NCI-H774 (cell line): ENCODE results near the gene C1QB.
A peak's percentile ranks its signal among the peaks of the same experiment; 100 is the strongest.

ENCODE experiments used
- DNase-seq: peaks from one replicate; lab custom pipeline; 2025; lab: John Stamatoyannopoulos, UW

Gene C1QB

DNA sequence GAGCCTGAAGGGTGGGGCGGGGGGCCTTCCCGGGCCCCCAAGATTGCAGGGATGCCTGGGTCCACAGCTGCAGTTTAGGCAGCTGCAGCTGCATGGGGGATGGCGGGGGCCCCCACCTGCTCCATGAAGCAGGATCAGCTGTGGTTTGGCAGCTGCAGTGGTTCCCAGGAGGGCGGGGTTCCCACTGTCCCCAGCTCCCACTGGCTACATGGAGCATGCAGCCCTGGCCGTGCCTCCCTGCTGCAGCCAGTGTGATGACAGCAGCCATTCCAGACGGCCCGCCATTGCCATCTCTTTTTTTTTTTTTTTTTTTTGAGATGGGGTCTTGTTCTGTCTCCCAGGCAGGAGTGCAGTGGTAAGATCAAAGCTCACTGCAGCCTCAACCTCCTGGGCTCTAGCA, 17.6 kb upstream of the C1QB start:
- DNase-seq, result no peak

- no peak for DNase-seq
Measured at GRCh38 chr1:22636353-22636752, 16.7 kb upstream of the C1QB start, which contains the start of gene C1QA. C1QA (plus strand) TSS chr1:22636628; CDS start chr1:22637617, 989 bp downstream.

- DNase-seq, result no peak
Measured at GRCh38 chr1:22636927-22637326, 16.1 kb upstream of the C1QB start.

DNA sequence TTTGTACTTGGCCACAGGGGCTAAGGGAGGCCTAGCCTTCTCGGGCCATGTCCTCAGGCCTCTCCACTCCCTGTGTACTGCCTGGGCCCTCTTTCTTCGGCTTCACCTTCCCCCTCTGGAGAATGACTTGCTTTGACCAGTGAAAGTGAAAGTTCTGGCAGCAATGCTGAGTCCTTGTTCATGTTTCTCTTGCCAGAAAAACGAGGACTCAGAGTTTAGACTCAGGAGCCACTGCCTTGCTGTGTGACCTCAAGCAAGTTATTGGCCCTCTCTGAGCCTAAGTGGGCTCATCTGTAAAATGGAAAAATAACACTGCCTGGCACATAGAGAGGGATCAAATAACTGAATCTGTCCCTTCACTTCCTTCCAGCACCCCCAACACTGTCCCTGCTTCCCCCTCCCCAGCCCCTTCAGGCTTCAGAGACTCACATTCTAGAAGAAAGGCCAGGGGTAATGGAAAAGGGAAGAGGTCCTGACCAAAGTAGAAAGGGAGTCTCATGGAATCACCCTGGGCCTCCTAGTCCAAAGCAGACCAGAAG, 15.1 kb upstream of the C1QB start:
- no peak for DNase-seq

- DNase-seq, result no peak
Measured at GRCh38 chr1:22638476-22639234, 14.4 kb upstream of the C1QB start.

DNA sequence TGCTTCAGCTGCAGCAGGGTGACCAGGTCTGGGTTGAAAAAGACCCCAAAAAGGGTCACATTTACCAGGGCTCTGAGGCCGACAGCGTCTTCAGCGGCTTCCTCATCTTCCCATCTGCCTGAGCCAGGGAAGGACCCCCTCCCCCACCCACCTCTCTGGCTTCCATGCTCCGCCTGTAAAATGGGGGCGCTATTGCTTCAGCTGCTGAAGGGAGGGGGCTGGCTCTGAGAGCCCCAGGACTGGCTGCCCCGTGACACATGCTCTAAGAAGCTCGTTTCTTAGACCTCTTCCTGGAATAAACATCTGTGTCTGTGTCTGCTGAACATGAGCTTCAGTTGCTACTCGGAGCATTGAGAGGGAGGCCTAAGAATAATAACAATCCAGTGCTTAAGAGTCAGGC, 13.8 kb upstream of the C1QB start:
- DNase-seq, result no peak

DNA sequence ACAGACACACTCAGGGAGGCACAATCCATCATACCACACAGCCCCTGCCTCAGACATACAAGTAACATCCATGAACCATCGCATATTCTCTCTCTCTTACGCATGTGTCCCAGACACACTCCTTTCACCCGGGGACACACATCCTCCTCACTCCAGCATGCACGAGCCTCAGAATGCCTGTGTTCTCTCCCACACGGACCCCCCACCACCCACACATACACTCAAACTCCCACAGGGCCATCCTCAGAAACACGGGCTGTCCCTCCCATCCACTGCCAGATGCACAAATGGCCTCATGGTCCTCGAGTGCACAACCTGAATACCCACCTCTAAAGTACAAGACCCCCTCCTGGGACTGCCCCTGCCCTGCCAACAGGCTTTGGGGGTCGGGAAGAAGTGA, 11.8 kb upstream of the C1QB start:
- DNase-seq, result no peak

GRCh38 chr1:22641906-22642636, 11.0 kb upstream of the C1QB start:
- DNase-seq, result peak; percentile 21

GRCh38 chr1:22643381-22643780, 9.7 kb upstream of the C1QB start, which contains the start of gene C1QC:
C1QC (plus strand) TSS chr1:22643633; CDS start chr1:22644024, 391 bp downstream.
- no peak for DNase-seq

- DNase-seq, result no peak
Measured at GRCh38 chr1:22643928-22644327, 9.1 kb upstream of the C1QB start.

DNA sequence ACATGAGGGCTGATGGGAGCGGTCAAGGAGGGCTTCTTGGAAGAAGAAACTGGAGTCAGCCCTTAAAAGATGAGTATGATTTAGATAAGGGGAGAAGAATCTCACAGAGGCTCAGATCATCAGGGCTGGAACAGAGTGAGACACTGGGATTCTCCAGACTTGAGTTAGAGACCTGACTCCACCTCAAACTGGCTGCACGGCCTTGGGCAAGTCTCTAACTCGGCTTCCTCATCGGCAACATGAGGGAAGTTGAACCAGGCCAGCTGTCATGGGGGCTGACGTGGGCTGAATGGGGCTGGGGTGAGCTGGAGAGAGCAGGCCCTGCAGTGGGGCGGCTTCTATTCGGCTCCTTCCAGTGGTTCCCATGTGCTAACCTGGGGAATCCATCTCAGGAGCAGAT, 7.1 kb upstream of the C1QB start:
- no peak for DNase-seq

DNA sequence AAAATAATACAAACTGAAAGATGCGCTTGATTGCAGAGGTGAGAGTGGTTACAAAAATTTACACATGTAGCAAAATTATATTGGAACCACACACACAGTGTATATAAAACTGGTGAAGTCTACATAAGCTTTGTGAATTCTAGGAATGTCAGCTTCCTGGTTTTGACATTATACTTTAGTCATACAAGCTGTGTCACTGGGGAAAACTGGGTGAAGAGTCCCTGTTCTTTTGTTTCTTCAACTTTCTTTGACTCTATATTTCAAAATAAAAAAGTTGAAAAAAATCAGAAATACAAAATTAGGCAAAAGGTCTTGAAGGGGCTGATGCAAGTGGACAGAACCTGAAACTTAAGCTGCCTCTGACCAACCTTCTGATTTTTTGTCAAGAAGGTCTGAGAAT, 6.7 kb upstream of the C1QB start:
- no peak for DNase-seq

- no peak for DNase-seq
Measured at GRCh38 chr1:22650089-22650693, 2.8 kb upstream of the C1QB start.

DNA sequence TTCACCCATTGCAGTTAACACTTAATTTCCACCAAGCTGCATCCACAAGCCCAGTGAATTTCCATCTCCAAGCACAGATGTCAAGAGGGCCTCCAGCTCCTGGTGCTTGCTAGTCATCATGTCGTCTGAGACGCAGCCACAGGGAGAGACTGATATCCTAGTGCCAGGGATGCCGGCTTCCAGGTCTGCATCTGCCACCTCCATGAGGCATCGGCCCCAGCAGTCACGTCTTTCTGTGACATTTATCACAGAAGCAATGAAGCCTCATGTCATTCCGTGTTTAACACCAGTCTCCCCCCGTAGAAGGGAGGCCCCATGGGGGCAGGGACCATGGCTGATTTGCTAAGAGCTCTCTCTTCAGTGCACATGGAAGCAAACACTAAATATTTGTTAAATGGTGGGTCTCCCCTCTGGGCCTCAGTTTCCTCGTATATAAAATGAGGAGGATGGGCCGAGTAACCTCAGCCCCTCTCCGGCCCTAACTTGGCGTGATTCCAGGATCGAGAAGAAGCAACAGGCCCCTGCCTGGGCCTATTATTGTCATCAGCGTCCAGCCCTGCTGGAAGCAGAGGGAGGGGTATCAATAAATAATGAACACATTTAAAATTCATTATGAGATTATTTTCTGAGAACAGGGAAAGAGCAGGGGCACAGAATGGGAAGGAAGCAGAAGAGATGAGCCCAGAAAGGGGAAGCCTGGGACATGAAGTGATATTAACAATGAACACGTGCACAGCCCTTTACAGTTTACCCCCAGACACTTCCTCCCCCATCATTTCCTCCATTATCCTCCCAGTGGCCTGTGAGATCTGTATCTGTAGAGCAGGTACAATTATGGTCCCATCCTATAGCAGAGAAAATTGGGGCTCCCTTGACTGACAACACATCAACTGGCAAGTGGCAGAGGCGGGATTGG, 837 bp upstream of the C1QB start:
- no peak for DNase-seq

- DNase-seq, result no peak
Measured at GRCh38 chr1:22654692-22655091, 1.7 kb downstream of the C1QB start.

DNA sequence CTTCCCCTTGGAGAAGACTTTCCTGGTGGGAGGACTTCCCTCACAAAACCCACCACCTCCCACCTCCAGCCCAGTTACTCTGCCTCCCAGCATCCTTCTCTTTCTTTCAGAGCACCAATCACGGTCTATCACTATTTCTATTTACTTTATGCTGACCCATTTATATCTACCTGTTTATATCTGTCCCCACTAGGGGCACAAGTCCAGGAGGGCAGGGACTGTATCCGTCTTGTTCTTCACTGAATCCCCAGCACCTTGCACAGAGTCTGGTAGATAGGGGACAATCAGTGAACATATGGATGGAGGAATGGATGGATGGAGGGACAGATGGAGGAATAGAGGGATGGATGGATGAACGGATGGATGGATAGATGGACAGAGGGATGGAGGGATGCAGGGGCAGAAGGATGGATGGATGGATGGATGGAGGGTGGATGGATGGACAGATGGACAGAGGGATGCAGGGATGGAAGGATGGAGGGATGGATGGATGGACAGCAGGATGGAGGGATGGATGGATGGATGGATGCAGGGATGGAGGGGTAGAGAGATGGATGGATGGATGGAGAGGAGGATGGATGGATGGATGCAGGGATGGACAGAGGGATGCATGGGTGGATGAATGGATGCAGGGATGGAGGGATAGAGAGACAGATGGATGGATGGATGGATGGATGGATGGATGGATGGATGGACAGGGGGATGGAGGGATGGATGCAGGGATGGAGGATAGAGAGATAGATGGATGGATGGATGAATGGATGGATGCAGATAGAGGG, 5.5 kb downstream of the C1QB start:
- no peak for DNase-seq

DNA sequence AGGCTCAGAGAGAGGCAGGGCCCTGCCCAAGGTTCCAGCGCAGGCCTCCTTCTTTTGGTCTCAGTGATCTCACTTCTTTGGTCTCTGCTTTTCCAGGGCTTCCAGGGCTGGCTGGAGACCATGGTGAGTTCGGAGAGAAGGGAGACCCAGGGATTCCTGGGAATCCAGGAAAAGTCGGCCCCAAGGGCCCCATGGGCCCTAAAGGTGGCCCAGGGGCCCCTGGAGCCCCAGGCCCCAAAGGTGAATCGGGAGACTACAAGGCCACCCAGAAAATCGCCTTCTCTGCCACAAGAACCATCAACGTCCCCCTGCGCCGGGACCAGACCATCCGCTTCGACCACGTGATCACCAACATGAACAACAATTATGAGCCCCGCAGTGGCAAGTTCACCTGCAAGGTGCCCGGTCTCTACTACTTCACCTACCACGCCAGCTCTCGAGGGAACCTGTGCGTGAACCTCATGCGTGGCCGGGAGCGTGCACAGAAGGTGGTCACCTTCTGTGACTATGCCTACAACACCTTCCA, 7.7 kb downstream of the C1QB start:
- DNase-seq, result no peak

- DNase-seq, result no peak
Measured at GRCh38 chr1:22661880-22662279, 8.8 kb downstream of the C1QB start.

DNA sequence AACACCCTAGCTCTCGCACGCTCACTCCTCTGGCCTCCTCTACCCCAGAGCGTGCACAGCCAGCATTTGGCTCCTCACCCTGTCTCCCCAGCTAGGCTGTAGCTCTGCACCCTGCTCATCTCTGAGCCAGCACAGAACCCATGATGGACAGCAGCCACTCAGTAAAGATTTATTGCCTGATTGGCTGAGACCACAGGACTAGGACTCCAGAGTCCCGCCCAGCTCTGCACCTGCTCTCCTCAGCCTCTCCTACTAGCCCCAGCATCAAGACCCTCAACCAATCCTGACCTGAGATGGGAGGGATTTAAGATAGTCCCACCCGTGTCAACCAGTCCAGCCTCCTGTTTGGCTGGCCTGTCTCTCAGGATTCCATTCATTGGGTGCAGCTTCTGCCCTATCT, 9.3 kb downstream of the C1QB start:
- peak; percentile 0 for DNase-seq

GRCh38 chr1:22662986-22663408, 10.0 kb downstream of the C1QB start:
- DNase-seq, result no peak

- DNase-seq, result no peak
Measured at GRCh38 chr1:22665752-22666151, 12.7 kb downstream of the C1QB start.
